K562 (cell line): ENCODE results near the gene PRR20B. TPM values are rescaled to one million over a fixed set of nuclear protein-coding genes. Genes with fewer than 3 reads are reported as not detected.

Source experiments
- ATAC-seq: fragments of 200-7000 bp; cut with Tn5 transposase; 3 replicates; pipeline ENCODE4 v1.9.1; 2020; ENCODE audit warnings: moderate library complexity
- BruUV-seq: library from RNA; stranded (reverse); fragments of 400-500 nt; replicated peaks from 2 replicates; lab custom pipeline; 2021; lab: Mats Ljungman, UMichigan
- CTCF ChIA-PET: fragments of 300-600 bp; formaldehyde crosslinking; extraction: SDS; loops from one replicate; lab custom pipeline; 2021; ENCODE audit warnings: low intra/inter-chr PET ratio; lab: Yijun Ruan, JAX
- POLR2A ChIA-PET: fragments of 300-600, 350-650 bp; sonication (Branson Sonifier 250); formaldehyde crosslinking; extraction: SDS; loops from one replicate; lab custom pipeline; 2021; ENCODE audit warnings: antibody characterized with exemption, inconsistent platforms; lab: Yijun Ruan, JAX
- DNase-seq, 4 experiments: peaks; one replicate each; pipeline versions ENCODE4 v3.0.0 to v3.0.0-alpha.2; 2011 to 2018; ENCODE audit warnings: low spot score in 3 of 4, mixed read lengths in 3 of 4; ENCODE audit errors: extremely low read depth in 1 of 4
- FAIRE-seq: peaks from 2 replicates; lab custom pipeline; 2011; peaks lifted over from hg19 to GRCh38; lab: Jason Lieb, UNC
- H2AFZ ChIP-seq: 2 replicates; pipeline ENCODE4 v1.6.0; 2011; ENCODE audit warnings: low read depth, low read length, control low read depth, inconsistent platforms
- H3K27ac ChIP-seq: fragments of 200-600 bp; 3 replicates; pipeline ENCODE4 v1.8.0; 2011; ENCODE audit warnings: low read depth, mild to moderate bottlenecking, control low read depth, inconsistent platforms, low read length, moderate library complexity, mixed read lengths; ENCODE audit errors: extremely low read depth
- H3K27me3 ChIP-seq, 2 experiments: fragments of 300-600 bp in 1 of 2; 2 replicates in 1 of 2; 3 replicates in 1 of 2; pipeline versions ENCODE4 v1.6.0 to v1.8.0; 2011; ENCODE audit warnings: inconsistent platforms in 2 of 2, low read length in 2 of 2, mild to moderate bottlenecking in 1 of 2, mixed read lengths in 1 of 2, moderate library complexity in 1 of 2; ENCODE audit not compliant: control insufficient read depth in 2 of 2, insufficient read depth in 2 of 2
- H3K36me3 ChIP-seq: fragments of 300-600 bp; 3 replicates; pipeline ENCODE4 v1.8.0; 2011; ENCODE audit warnings: mild to moderate bottlenecking, low read length, inconsistent platforms; ENCODE audit not compliant: control insufficient read depth, insufficient read depth
- H3K4me1 ChIP-seq, 2 experiments: fragments of 200-600 bp in 1 of 2; replicated peaks in 1 of 2; 2 replicates in 1 of 2; 3 replicates in 1 of 2; pipeline versions ENCODE4 v1.5.1 to v1.8.0; 2011; ENCODE audit warnings: inconsistent platforms in 2 of 2, low read length in 2 of 2, mild to moderate bottlenecking in 1 of 2, mixed read lengths in 1 of 2, moderate library complexity in 1 of 2; ENCODE audit not compliant: control insufficient read depth in 2 of 2, insufficient read depth in 2 of 2
- H3K4me2 ChIP-seq: 2 replicates; pipeline ENCODE4 v1.6.1; 2011; ENCODE audit warnings: low read length, control low read depth, inconsistent platforms, mixed read lengths; ENCODE audit not compliant: insufficient read depth
- H3K4me3 ChIP-seq: fragments of 200-600 bp; sonication (generic), shearing (Covaris generic); 2 replicates; pipeline ENCODE4 v1.5.1; 2016; ENCODE audit warnings: control low read depth, inconsistent platforms
- H3K79me2 ChIP-seq: fragments of 200-600 bp; 3 replicates; pipeline ENCODE4 v1.8.0; 2011; ENCODE audit warnings: low read length, inconsistent platforms; ENCODE audit not compliant: control insufficient read depth, insufficient read depth
- H3K9ac ChIP-seq, 2 experiments: 2 replicates each; pipeline versions ENCODE4 v1.6.0 to v1.6.1; 2011; ENCODE audit warnings: low read depth in 2 of 2, low read length in 2 of 2, control low read depth in 1 of 2, inconsistent platforms in 1 of 2, mild to moderate bottlenecking in 1 of 2, mixed read lengths in 1 of 2; ENCODE audit not compliant: insufficient read depth in 1 of 2
- H3K9me1 ChIP-seq: one replicate; pipeline ENCODE4 v1.6.0; 2011; ENCODE audit warnings: inconsistent platforms, mild to moderate bottlenecking, low read length, moderate library complexity; ENCODE audit not compliant: control insufficient read depth, insufficient read depth
- H3K9me3 ChIP-seq: replicated peaks from 2 replicates; pipeline ENCODE4 v1.5.1; 2011; ENCODE audit warnings: low read depth, low read length, inconsistent platforms; ENCODE audit not compliant: control insufficient read depth, insufficient read depth
- H4K20me1 ChIP-seq: replicated peaks from 2 replicates; pipeline ENCODE4 v1.6.1; 2011; ENCODE audit warnings: low read length, inconsistent platforms, mixed read lengths; ENCODE audit not compliant: control insufficient read depth, insufficient read depth
- DNMT1 ChIP-seq: fragments of 450-650 bp; IDR thresholded peaks from 2 replicates; pipeline ENCODE4 v1.6.1; 2016; ENCODE audit warnings: antibody characterized with exemption, mild to moderate bottlenecking
- HDAC8 ChIP-seq: fragments of 450-650 bp; IDR thresholded peaks from 2 replicates; pipeline ENCODE4 v1.6.1; 2016; ENCODE audit warnings: mild to moderate bottlenecking, missing genetic modification characterization, moderate library complexity, missing compliant biosample characterization
- IRF1 ChIP-seq: sonication (generic); formaldehyde crosslinking; IDR thresholded peaks from 2 replicates; pipeline ENCODE4 v1.8.0; 2022; ENCODE audit warnings: missing genetic modification reagents, mild to moderate bottlenecking, borderline replicate concordance
- LEF1 ChIP-seq: fragments of 450-650 bp; IDR thresholded peaks from 2 replicates; pipeline ENCODE4 v1.6.1; 2016; ENCODE audit warnings: mild to moderate bottlenecking
- MAX ChIP-seq: sonication (generic); formaldehyde crosslinking; IDR thresholded peaks from 2 replicates; pipeline ENCODE4 v1.9.0; 2022; ENCODE audit warnings: mild to moderate bottlenecking, missing genetic modification reagents
- MCM5 ChIP-seq: fragments of 450-650 bp; IDR thresholded peaks from 2 replicates; pipeline ENCODE4 v1.6.1; 2016; ENCODE audit warnings: low read depth
- RNF219 ChIP-seq: fragments of 250-450 bp; sonication (Bioruptor Pico); IDR thresholded peaks from 2 replicates; pipeline ENCODE4 v1.5.0; 2022; ENCODE audit warnings: mild to moderate bottlenecking
- TEAD4 ChIP-seq, 2 experiments: sonication (generic) in 1 of 2; formaldehyde crosslinking in 1 of 2; IDR thresholded peaks; 2 replicates each; pipeline versions ENCODE4 v1.6.1 to v1.8.0; 2012 to 2022; ENCODE audit warnings: borderline replicate concordance in 1 of 2, inconsistent platforms in 1 of 2, low read length in 1 of 2, mild to moderate bottlenecking in 1 of 2, missing genetic modification reagents in 1 of 2
- ZBTB34 ChIP-seq: fragments of 250-450 bp; sonication (Bioruptor Pico); IDR thresholded peaks from 2 replicates; pipeline ENCODE4 v1.8.0; 2021; ENCODE audit warnings: mild to moderate bottlenecking, moderate library complexity
- ZNF232 ChIP-seq: sonication (generic); formaldehyde crosslinking; IDR thresholded peaks from 2 replicates; pipeline ENCODE4 v1.8.0; 2022; ENCODE audit warnings: mild to moderate bottlenecking, missing genetic modification reagents
- ZNF280B ChIP-seq: fragments of 250-450 bp; sonication (Bioruptor Pico); IDR thresholded peaks from 2 replicates; pipeline ENCODE4 v1.5.1; 2021; ENCODE audit warnings: mild to moderate bottlenecking
- ZNF561 ChIP-seq: fragments of 450-650 bp; formaldehyde crosslinking; conservative IDR thresholded peaks from 2 replicates; pipeline ENCODE4 v1.4.0; 2020; ENCODE audit warnings: mild to moderate bottlenecking, moderate library complexity
- ZNF584 ChIP-seq: fragments of 200-800 bp; sonication (Bioruptor generic); IDR thresholded peaks from 2 replicates; pipeline ENCODE4 v1.6.1; 2016; ENCODE audit warnings: low read depth, mild to moderate bottlenecking, missing genetic modification characterization, missing compliant biosample characterization
- WGBS: fragments of 100-300 bp; shearing (Covaris generic); methylation state at CpG from one replicate; pipeline ENCODE4 v1.1.6; 2016; ENCODE audit warnings: low coverage, mixed read lengths; ENCODE audit not compliant: insufficient coverage; ENCODE audit errors: missing lambda C conversion rate; 5-methylcytosine and 5-hydroxymethylcytosine counted together
- in situ Hi-C: fragments of 300-500 bp; cut with MboI; formaldehyde crosslinking; loops from 4 replicates; pipeline ENCODE4 v1.15.0; 2018; ENCODE audit warnings: inconsistent platforms, mixed read lengths
- intact Hi-C: fragments of 100-400 bp; cut with micrococcal nuclease; formaldehyde crosslinking; loops from 2 replicates; pipeline ENCODE4 v1.14.2; 2022
- polyA plus RNA-seq, 8 experiments: library from polyadenylated mRNA; depleted of rRNA in 4 of 8; stranded (reverse) in 5 of 8; unstranded in 3 of 8; fragments of >200 nt; fragmentation: Nextera tagmentation in 2 of 8; fragmentation: Illumina TruSeq in 1 of 8; extraction: Ambion mirVana in 2 of 8; extraction: Trizol in 1 of 8; gene quantifications; 2 replicates each; pipeline versions ENCODE4 v1.2.1 to v1.2.3, GENCODE V29; 2011 to 2014; ENCODE audit warnings: inconsistent platforms in 1 of 8, missing spikeins in 1 of 8
- total RNA-seq, 7 experiments: library from RNA; depleted of rRNA in 6 of 7; stranded (reverse); fragments of >200 nt in 6 of 7; fragmentation: Illumina TruSeq in 2 of 7; extraction: Trizol in 2 of 7; gene quantifications; 2 replicates each; pipeline versions ENCODE4 v1.2.1 to v1.2.3, GENCODE V29; 2011 to 2021; ENCODE audit warnings: low replicate concordance in 1 of 7

PRR20B gene
- total and polyA plus RNA-seq, 9 of the 15 experiments (the other 6 are each of a cell fraction or from before 2014, with no cell fraction given): not detected

DNA sequence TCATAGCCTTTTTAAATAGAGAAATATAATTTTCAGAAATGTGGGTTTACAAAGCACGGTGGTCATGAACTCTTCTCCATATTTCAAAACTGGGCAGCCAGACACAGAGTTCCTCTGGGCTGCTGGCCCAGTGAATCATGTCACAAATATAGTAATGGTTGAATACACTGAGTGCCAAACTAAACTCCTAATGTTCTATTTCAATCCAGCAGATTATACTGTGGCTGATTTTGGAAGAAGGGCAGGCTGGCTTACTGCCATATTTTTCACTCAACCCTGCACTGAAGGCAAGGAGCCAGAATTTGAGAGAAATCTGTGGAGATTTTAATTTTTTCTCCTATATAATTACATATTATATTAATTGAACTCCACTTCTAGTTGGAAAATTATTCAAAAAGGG is 23.6 kb upstream of the PRR20B start:
- TF ChIP-seq ZNF584 (CRISPR knock-in tag) (no peak), ZNF232 (CRISPR knock-in tag) (no peak), TEAD4 (IDR thresholded peaks at IDR 0.05; ENCODE audit: low read length) (no peak), TEAD4 (CRISPR knock-in tag; IDR thresholded peaks at IDR 0.05; ENCODE audit: borderline replicate concordance) (no peak), IRF1 (CRISPR knock-in tag) (no peak), LEF1 (no peak), HDAC8 (tag) (no peak), MAX (CRISPR knock-in tag) (no peak), DNMT1 (no peak), ZNF561 (no peak), MCM5 (no peak), ZBTB34 (CRISPR knock-in tag) (no peak), ZNF280B (CRISPR knock-in tag) (no peak), RNF219 (no peak)
- H2AFZ ChIP-seq: no peak overlapping the region
- no peak overlapping the region for H3K4me3 ChIP-seq
- H4K20me1 ChIP-seq: no peaks in the 10 kb centered on the region
- FAIRE-seq (no peak), ATAC-seq (no peak), DNase-seq (no peak)
- in situ Hi-C loops (no loop called here), intact Hi-C loops (no loop called here)
- ChIA-PET CTCF (no interaction called here), POLR2A (no interaction called here)
- H3K9me1 ChIP-seq: no peaks in the 10 kb centered on the region
- H3K4me2 ChIP-seq: no peak overlapping the region
- H3K9me3 ChIP-seq: no peaks in the 10 kb centered on the region
- no peaks in the 10 kb centered on the region for H3K79me2 ChIP-seq
- 0% methylated on average over 1 of the region's 1 CpG for WGBS
- H3K9ac ChIP-seq: no peak overlapping the region
- H3K36me3 ChIP-seq: no peaks in the 10 kb centered on the region
- H3K4me1 ChIP-seq: no peaks in the 10 kb centered on the region
- H3K27ac ChIP-seq: no peak overlapping the region
- BruUV-seq: no TSS peak
- no peaks in the 10 kb centered on the region for H3K27me3 ChIP-seq
